ENCODE results near the gene LANCL3.

The LANCL3 gene

DNA sequence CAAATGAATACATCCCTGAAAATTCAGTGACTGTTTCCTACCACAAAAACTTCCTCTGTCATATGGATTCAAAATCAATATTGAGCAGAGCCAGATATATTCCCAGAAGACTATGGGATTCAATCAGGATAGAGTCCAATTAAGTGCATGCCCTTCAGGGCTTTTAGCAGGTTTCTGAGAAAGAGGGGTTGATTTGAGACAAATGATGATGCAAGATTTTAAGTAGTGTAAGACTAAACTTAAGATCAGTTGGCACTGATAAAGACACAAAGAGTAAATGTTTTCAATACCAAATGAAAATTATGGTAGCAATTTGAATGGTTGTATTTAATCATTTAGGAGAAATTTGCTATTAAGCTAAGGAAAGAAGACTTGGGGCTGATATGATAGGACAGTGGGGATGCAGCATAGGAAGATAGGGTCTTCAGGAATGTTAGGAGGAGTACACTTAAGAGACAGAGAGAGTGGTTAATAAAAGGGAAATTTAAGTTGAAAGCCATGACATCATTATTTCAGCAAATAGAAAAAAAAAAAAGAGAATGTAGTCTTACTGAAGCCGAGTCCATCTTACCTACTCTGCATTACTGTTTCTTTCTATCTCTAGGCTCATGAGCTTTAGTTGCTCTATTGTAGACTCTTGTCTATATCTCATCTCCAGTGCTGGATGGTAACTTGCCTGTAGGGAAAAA is 82.1 kb downstream of the LANCL3 start:
- Histone ChIP-seq H3K27ac (ENCODE audit: low read depth, low read length, severe bottlenecking) (no peak overlapping the region), H3K9me3 (ENCODE audit: control insufficient read depth, low read length) (no peaks in the 10 kb centered on the region), H3K4me3 (ENCODE audit: extremely low read depth, insufficient read depth, low read length, poor library complexity, severe bottlenecking) (no peak overlapping the region), H3K36me3 (ENCODE audit: control insufficient read depth, insufficient read depth, low read length) (no peaks in the 10 kb centered on the region), H3K4me1 (ENCODE audit: control insufficient read depth, insufficient read depth, low read length, poor library complexity, severe bottlenecking) (no peaks in the 10 kb centered on the region)
- no CpG with 5 or more reads among the region's 1 CpG for WGBS, 2 experiments (ENCODE audit: insufficient coverage in 2 of 2)

DNA sequence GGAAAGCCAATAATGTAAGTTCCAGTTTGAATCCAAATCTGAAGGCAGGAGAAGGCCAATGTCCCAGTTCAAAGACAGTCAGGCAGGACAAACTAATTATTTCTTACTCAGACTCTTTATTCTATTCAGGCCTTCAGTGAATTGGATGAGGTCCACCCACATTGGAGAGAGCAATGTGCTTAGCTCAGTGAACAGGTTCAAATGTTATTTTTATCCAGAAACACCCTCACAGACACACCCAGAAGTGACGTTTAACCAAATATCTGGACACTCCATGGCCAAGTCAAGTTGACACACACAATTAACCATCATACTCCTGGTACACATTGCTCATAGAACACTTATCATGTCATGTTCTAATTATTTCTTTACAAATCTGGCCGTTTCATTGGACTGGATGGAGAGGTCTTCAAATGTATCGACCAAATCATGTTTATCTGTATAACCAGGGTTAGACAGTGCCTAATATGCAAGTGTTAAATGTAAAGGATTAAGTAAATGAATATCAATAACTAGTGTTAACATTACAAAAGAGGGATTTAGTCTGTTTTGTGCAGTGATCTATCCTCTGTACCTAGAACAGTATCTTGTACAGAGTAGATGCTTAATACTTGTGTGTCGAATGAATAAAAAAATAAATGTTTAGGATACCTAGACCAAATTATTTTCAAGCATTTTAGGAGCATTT is 87.0 kb downstream of the LANCL3 start:
- Histone ChIP-seq H3K4me3 (ENCODE audit: extremely low read depth, insufficient read depth, low read length, poor library complexity, severe bottlenecking) (no peak overlapping the region), H3K36me3 (ENCODE audit: control insufficient read depth, insufficient read depth, low read length) (no peaks in the 10 kb centered on the region), H3K27ac (ENCODE audit: low read depth, low read length, severe bottlenecking) (no peak overlapping the region), H3K4me1 (ENCODE audit: control insufficient read depth, insufficient read depth, low read length, poor library complexity, severe bottlenecking) (no peaks in the 10 kb centered on the region), H3K9me3 (ENCODE audit: control insufficient read depth, low read length) (no peaks in the 10 kb centered on the region)
- WGBS, 2 experiments (ENCODE audit: insufficient coverage in 2 of 2) = 100% methylated on average over 1 to 2 of the region's 4 CpGs

DNA sequence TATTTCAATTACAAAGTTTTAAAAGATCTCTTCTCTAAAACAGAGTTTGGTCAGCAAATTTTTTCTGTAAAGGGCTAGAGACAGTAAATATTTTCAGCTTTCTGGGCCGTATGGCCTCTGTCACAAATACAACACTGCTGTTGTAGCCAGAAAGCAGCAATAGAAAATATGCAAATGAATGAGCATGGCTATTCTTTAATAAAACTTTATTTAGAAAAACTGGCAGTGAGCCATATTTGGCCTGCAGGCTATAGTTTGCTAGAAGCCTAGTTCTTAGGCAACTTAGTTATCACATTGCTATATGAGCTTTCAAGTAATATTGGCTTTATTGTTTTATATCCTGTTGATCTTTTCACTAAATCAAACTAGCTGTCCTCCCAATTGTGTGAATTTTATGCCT is 87.6 kb downstream of the LANCL3 start:
- no CpG with 5 or more reads among the region's 1 CpG for whole genome bisulfite sequencing, 2 experiments (ENCODE audit: insufficient coverage in 2 of 2)

DNA sequence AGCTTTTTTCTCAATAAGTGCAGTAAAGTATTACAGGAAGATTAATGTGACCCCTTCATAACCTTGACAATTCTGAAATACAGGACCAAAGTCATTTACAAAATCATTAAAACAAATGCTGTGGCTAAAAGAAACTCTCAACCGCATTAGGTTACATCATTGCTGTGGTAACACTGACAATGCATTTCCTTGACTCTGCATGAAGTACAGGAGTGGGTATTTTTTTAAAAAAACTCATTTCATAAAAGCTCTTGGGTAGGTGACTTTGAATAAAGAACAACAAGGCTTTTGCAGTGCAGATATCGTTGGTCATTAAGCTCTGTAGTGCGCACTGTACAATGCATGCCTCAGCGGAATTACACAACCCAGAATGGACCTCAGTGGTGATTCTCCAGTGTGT is 90.7 kb downstream of the LANCL3 start:
- no CpG with 5 or more reads among the region's 4 CpGs for WGBS, 2 experiments (ENCODE audit: insufficient coverage in 2 of 2)
- H3K9me3 ChIP-seq (ENCODE audit: control insufficient read depth, low read length) = no peaks in the 10 kb centered on the region
- H3K4me1 ChIP-seq (ENCODE audit: control insufficient read depth, insufficient read depth, low read length, poor library complexity, severe bottlenecking) = no peaks in the 10 kb centered on the region
- H3K36me3 ChIP-seq (ENCODE audit: control insufficient read depth, insufficient read depth, low read length) = no peaks in the 10 kb centered on the region
- no peak overlapping the region for H3K4me3 ChIP-seq (ENCODE audit: extremely low read depth, insufficient read depth, low read length, poor library complexity, severe bottlenecking)
- no peak overlapping the region for H3K27ac ChIP-seq (ENCODE audit: low read depth, low read length, severe bottlenecking)

More for the DNA sequence above, 87.6 kb downstream of the LANCL3 start:
- Histone ChIP-seq H3K9me3 (ENCODE audit: control insufficient read depth, low read length) (no peaks in the 10 kb centered on the region), H3K4me3 (ENCODE audit: extremely low read depth, insufficient read depth, low read length, poor library complexity, severe bottlenecking) (no peak overlapping the region), H3K27ac (ENCODE audit: low read depth, low read length, severe bottlenecking) (no peak overlapping the region), H3K4me1 (ENCODE audit: control insufficient read depth, insufficient read depth, low read length, poor library complexity, severe bottlenecking) (no peaks in the 10 kb centered on the region), H3K36me3 (ENCODE audit: control insufficient read depth, insufficient read depth, low read length) (no peaks in the 10 kb centered on the region)

DNA sequence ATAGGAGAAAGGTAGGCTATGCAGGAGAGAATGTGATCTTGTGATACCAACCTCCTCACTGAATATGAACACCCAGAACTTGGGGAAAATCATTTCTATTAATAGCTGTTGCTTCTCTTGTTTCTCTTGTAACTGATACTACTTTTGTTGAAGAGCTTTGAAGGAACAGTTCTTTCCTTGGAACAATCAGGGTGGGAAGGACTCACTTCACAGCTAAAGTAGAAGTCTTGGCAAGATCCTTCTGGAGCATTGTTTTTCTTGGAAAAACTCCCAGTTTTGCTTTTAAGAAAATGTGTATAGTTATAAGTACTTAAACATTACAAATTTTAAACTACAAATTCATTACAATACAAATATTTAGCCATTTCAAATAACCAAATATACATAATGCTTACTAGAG is 95.1 kb downstream of the LANCL3 start:
- no peak overlapping the region for H3K4me3 ChIP-seq (ENCODE audit: extremely low read depth, insufficient read depth, low read length, poor library complexity, severe bottlenecking)
- H3K9me3 ChIP-seq (ENCODE audit: control insufficient read depth, low read length) = no peaks in the 10 kb centered on the region
- no peaks in the 10 kb centered on the region for H3K36me3 ChIP-seq (ENCODE audit: control insufficient read depth, insufficient read depth, low read length)

DNA sequence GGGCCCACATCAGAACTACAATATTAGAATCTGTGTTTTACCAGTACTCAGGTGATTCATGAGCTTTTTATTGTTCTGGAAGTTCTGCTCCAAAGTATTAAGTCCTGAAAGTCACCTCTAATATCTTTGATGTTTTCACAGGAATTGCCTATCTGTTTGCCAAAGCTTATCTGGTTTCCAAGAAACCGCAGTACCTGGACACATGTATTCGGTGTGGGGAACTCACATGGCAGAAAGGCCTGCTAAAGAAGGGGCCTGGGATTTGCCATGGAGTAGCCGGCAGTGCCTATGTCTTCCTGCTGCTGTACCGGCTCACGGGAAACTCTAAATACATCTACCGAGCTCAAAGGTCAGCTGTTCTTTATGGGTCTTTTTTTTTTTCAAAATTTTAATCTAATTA is 95.7 kb downstream of the LANCL3 start:
- H3K4me3 ChIP-seq (ENCODE audit: extremely low read depth, insufficient read depth, low read length, poor library complexity, severe bottlenecking) = no peak overlapping the region
- no peaks in the 10 kb centered on the region for H3K4me1 ChIP-seq (ENCODE audit: control insufficient read depth, insufficient read depth, low read length, poor library complexity, severe bottlenecking)
- no peaks in the 10 kb centered on the region for H3K36me3 ChIP-seq (ENCODE audit: control insufficient read depth, insufficient read depth, low read length)
- H3K9me3 ChIP-seq (ENCODE audit: control insufficient read depth, low read length) = no peaks in the 10 kb centered on the region
- no peak overlapping the region for H3K27ac ChIP-seq (ENCODE audit: low read depth, low read length, severe bottlenecking)
- WGBS, 2 experiments (ENCODE audit: insufficient coverage in 2 of 2) = 94 to 100% methylated on average over 2 of the region's 6 CpGs

More for the DNA sequence above, 95.1 kb downstream of the LANCL3 start:
- Histone ChIP-seq H3K4me1 (ENCODE audit: control insufficient read depth, insufficient read depth, low read length, poor library complexity, severe bottlenecking) (no peaks in the 10 kb centered on the region), H3K27ac (ENCODE audit: low read depth, low read length, severe bottlenecking) (no peak overlapping the region)

DNA sequence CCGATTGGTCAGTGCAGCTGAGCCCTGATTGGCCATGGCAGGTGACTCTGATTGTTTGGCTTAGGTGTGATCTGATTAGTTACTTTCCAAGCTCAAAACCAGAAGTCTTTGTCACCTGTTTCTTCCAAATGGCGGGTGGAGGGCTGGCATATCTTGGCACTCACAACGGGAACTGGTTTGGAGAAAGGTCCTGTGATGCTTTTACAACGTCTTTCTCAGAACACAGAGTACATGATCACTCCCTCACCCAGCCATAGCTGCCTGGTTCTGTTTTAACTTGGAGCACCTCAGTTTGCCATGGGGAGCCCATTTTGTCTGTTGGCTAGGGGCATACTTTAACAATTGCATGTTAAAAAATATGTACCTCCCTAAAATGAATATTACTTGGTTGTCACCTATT is 101.1 kb downstream of the LANCL3 start:
- H3K36me3 ChIP-seq (ENCODE audit: control insufficient read depth, insufficient read depth, low read length) = no peaks in the 10 kb centered on the region
- H3K9me3 ChIP-seq (ENCODE audit: control insufficient read depth, low read length) = no peaks in the 10 kb centered on the region
- no peak overlapping the region for H3K4me3 ChIP-seq (ENCODE audit: extremely low read depth, insufficient read depth, low read length, poor library complexity, severe bottlenecking)
- WGBS, 2 experiments (ENCODE audit: insufficient coverage in 2 of 2) = 100% methylated on average over 1 of the region's 4 CpGs
- H3K4me1 ChIP-seq (ENCODE audit: control insufficient read depth, insufficient read depth, low read length, poor library complexity, severe bottlenecking) = no peaks in the 10 kb centered on the region
- no peak overlapping the region for H3K27ac ChIP-seq (ENCODE audit: low read depth, low read length, severe bottlenecking)

DNA sequence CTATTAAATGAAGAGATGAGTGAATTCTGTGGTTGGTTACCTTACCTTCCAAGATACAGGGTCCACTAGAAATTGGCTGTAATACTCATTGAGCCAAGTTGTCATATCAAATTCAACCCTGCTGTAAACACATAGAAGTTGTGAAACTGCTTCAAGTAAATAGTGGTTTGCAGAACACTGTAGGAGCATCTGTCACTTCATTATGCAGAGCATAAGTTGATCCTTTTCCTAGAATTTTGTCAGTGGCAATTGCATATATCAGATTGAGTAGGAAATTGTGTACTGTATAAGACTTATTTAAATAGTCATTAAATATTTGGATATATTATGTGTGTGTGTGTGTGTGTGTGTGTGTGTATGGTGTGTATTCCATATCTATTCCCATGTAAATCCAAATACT is 105.3 kb downstream of the LANCL3 start:
- Histone ChIP-seq H3K9me3 (ENCODE audit: control insufficient read depth, low read length) (no peaks in the 10 kb centered on the region), H3K36me3 (ENCODE audit: control insufficient read depth, insufficient read depth, low read length) (no peaks in the 10 kb centered on the region), H3K27ac (ENCODE audit: low read depth, low read length, severe bottlenecking) (no peak overlapping the region), H3K4me1 (ENCODE audit: control insufficient read depth, insufficient read depth, low read length, poor library complexity, severe bottlenecking) (no peaks in the 10 kb centered on the region), H3K4me3 (ENCODE audit: extremely low read depth, insufficient read depth, low read length, poor library complexity, severe bottlenecking) (no peak overlapping the region)

DNA sequence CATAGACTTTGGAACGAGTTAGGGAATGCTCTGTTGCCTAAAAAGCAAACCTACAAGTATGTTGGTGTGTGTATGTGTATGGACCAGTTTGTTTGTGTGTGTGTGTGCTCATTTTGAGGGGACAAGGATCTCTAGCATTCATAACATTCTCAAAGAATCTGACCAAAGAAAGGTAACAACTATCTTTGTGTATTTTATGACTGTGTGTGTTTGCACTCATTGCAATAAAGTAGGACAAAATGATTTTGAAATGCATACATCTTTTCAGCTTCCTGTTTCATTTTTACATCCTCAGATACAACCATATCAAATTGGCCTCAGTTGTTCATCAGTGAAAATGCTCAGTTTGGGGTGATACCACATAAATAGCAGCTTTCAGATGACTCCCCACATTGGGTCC is 105.8 kb downstream of the LANCL3 start:
- Histone ChIP-seq H3K9me3 (ENCODE audit: control insufficient read depth, low read length) (no peaks in the 10 kb centered on the region), H3K4me3 (ENCODE audit: extremely low read depth, insufficient read depth, low read length, poor library complexity, severe bottlenecking) (no peak overlapping the region), H3K36me3 (ENCODE audit: control insufficient read depth, insufficient read depth, low read length) (no peaks in the 10 kb centered on the region), H3K4me1 (ENCODE audit: control insufficient read depth, insufficient read depth, low read length, poor library complexity, severe bottlenecking) (no peaks in the 10 kb centered on the region), H3K27ac (ENCODE audit: low read depth, low read length, severe bottlenecking) (no peak overlapping the region)
- WGBS, 2 experiments (ENCODE audit: insufficient coverage in 2 of 2) = no CpG with 5 or more reads among the region's 1 CpG

DNA sequence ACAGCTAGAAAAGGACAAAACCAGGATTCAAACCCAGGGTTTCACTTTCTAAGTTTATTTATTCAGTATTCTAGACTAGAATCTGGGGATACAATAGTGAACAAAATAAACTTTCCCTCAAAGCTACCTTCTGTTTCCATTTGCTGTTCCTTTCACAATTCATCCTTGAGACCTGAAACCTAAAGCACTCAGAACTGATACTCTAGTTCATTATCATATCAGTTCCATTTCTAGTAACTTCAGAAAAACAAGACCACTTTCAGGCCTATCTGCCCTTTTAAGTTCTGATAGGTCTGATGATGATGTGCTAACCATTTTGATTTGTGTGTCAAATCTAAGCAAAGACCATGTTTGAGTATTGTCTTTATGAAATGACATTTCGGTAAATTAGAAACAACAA is 106.3 kb downstream of the LANCL3 start:
- Histone ChIP-seq H3K36me3 (ENCODE audit: control insufficient read depth, insufficient read depth, low read length) (no peaks in the 10 kb centered on the region), H3K27ac (ENCODE audit: low read depth, low read length, severe bottlenecking) (no peak overlapping the region), H3K4me3 (ENCODE audit: extremely low read depth, insufficient read depth, low read length, poor library complexity, severe bottlenecking) (no peak overlapping the region), H3K9me3 (ENCODE audit: control insufficient read depth, low read length) (no peaks in the 10 kb centered on the region), H3K4me1 (ENCODE audit: control insufficient read depth, insufficient read depth, low read length, poor library complexity, severe bottlenecking) (no peaks in the 10 kb centered on the region)
- WGBS, 2 experiments (ENCODE audit: insufficient coverage in 2 of 2) = no CpG with 5 or more reads among the region's 1 CpG

DNA sequence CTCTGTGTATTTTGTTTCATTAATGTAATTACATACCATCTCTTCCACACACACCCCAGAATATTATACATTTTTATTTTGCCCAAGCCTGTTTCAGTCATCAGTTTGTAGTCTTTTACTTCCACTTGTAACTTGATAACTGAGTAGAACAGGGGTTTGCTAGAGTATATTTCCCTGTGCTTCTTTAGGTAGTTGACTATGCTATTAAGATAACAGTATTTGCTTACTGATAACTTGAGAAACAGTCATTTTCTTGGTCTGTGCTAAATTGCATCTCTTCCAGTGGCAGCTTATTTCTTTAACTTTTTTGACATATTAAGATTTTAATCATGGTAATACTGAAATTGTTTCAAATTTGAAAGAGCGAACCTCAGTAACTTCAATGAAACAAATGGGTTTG is 107.1 kb downstream of the LANCL3 start:
- no peaks in the 10 kb centered on the region for H3K4me1 ChIP-seq (ENCODE audit: control insufficient read depth, insufficient read depth, low read length, poor library complexity, severe bottlenecking)
- H3K27ac ChIP-seq (ENCODE audit: low read depth, low read length, severe bottlenecking) = no peak overlapping the region
- WGBS, 2 experiments (ENCODE audit: insufficient coverage in 2 of 2) = no CpG with 5 or more reads among the region's 1 CpG
- H3K36me3 ChIP-seq (ENCODE audit: control insufficient read depth, insufficient read depth, low read length) = no peaks in the 10 kb centered on the region
- H3K4me3 ChIP-seq (ENCODE audit: extremely low read depth, insufficient read depth, low read length, poor library complexity, severe bottlenecking) = no peak overlapping the region
- no peaks in the 10 kb centered on the region for H3K9me3 ChIP-seq (ENCODE audit: control insufficient read depth, low read length)
